H1 (cell line): ENCODE data around the gene FOXA3. TPM values are rescaled to one million over a fixed set of nuclear protein-coding genes. Genes with fewer than 3 reads are reported as not detected.
A peak's percentile ranks its signal among the peaks of the same experiment; 100 is the strongest.

Source experiments
- CTCF ChIA-PET: fragments of 300-600 bp; sonication (Branson Sonifier 250); formaldehyde crosslinking; loops from one replicate; lab custom pipeline; 2021; ENCODE audit not compliant: partially characterized antibody; lab: Charles Lee
- POLR2A ChIA-PET: fragments of 300-600 bp; sonication (Branson Sonifier 250); formaldehyde crosslinking; loops from one replicate; lab custom pipeline; 2021; ENCODE audit warnings: inconsistent platforms; ENCODE audit not compliant: partially characterized antibody; lab: Charles Lee
- DNase-seq, 2 experiments: peaks; one replicate each; pipeline versions ENCODE4 v3.0.0 to v3.0.0-alpha.2; 2010 to 2022; ENCODE audit warnings: low spot score in 2 of 2, low read depth in 1 of 2, mixed read lengths in 1 of 2
- FAIRE-seq: peaks from 2 replicates; lab custom pipeline; 2011; peaks lifted over from hg19 to GRCh38; lab: Jason Lieb, UNC
- H2AFZ ChIP-seq: 2 replicates; pipeline ENCODE4 v1.8.1; 2012; ENCODE audit warnings: low read length, inconsistent platforms
- H2AK5ac ChIP-seq: 2 replicates; pipeline ENCODE4 v1.6.1; 2013; ENCODE audit warnings: low read depth, low read length
- H2BK120ac ChIP-seq: replicated peaks from 2 replicates; pipeline ENCODE3; 2013; ENCODE audit warnings: low read depth, low read length, inconsistent platforms
- H2BK12ac ChIP-seq: 2 replicates; pipeline ENCODE4 v1.6.1; 2013; ENCODE audit warnings: low read depth, low read length
- H2BK15ac ChIP-seq: 2 replicates; pipeline ENCODE4 v1.6.1; 2013; ENCODE audit warnings: low read length
- H2BK20ac ChIP-seq: 2 replicates; pipeline ENCODE4 v1.6.1; 2013; ENCODE audit warnings: low read length
- H2BK5ac ChIP-seq: 2 replicates; pipeline ENCODE4 v1.6.1; 2013; ENCODE audit warnings: low read depth, low read length
- H3K14ac ChIP-seq: 2 replicates; pipeline ENCODE4 v1.6.1; 2013; ENCODE audit warnings: inconsistent platforms; ENCODE audit not compliant: insufficient read length
- H3K18ac ChIP-seq: 2 replicates; pipeline ENCODE4 v1.6.1; 2013; ENCODE audit warnings: low read length; ENCODE audit errors: extremely low read depth
- H3K23ac ChIP-seq: 2 replicates; pipeline ENCODE4 v1.6.1; 2013; ENCODE audit warnings: inconsistent platforms; ENCODE audit not compliant: insufficient read length
- H3K23me2 ChIP-seq: 2 replicates; pipeline ENCODE4 v1.6.1; 2013; ENCODE audit warnings: low read depth, low read length
- H3K27ac ChIP-seq: 2 replicates; pipeline ENCODE4 v1.6.1; 2011; ENCODE audit warnings: low read depth, low read length, inconsistent platforms
- H3K27me3 ChIP-seq, 4 experiments: replicated peaks in 1 of 4; 1 replicate in 1 of 4; 2 replicates in 3 of 4; pipeline versions ENCODE4 v1.6.1 to v1.8.1; 2011 to 2013; ENCODE audit warnings: low read length in 3 of 4, mild to moderate bottlenecking in 3 of 4, inconsistent platforms in 2 of 4, mixed read lengths in 2 of 4, moderate library complexity in 1 of 4; ENCODE audit not compliant: control insufficient read depth in 3 of 4, insufficient read depth in 3 of 4; ENCODE audit errors: extremely low read depth in 1 of 4
- H3K36me3 ChIP-seq, 4 experiments: 2 replicates each; pipeline versions ENCODE4 v1.6.1 to v1.8.1; 2011 to 2013; ENCODE audit warnings: mild to moderate bottlenecking in 4 of 4, low read length in 3 of 4, moderate library complexity in 2 of 4, control low read depth in 1 of 4, inconsistent platforms in 1 of 4; ENCODE audit not compliant: insufficient read depth in 4 of 4, control insufficient read depth in 2 of 4
- H3K4ac ChIP-seq: replicated peaks from 2 replicates; pipeline ENCODE3; 2013; ENCODE audit warnings: low read length, low read depth, mixed read lengths, inconsistent platforms; ENCODE audit not compliant: insufficient read length
- H3K4me1 ChIP-seq, 4 experiments: replicated peaks in 1 of 4; 1 replicate in 1 of 4; 2 replicates in 3 of 4; pipeline versions ENCODE4 v1.6.1 to v1.8.1; 2011 to 2013; ENCODE audit warnings: low read length in 3 of 4, inconsistent platforms in 2 of 4, mixed read lengths in 1 of 4; ENCODE audit not compliant: insufficient read depth in 4 of 4, control insufficient read depth in 3 of 4
- H3K4me2 ChIP-seq, 2 experiments: 2 replicates each; pipeline versions ENCODE4 v1.6.1 to v1.8.1; 2011 to 2013; ENCODE audit warnings: low read depth in 2 of 2, low read length in 2 of 2, control low read depth in 1 of 2, inconsistent platforms in 1 of 2, mild to moderate bottlenecking in 1 of 2; ENCODE audit not compliant: insufficient read depth in 1 of 2
- H3K4me3 ChIP-seq, 4 experiments: fragments of 200-600, 300-600 bp in 1 of 4; sonication (generic), shearing (Covaris generic), sonication (Bioruptor Twin) in 1 of 4; 2 replicates each; pipeline versions ENCODE4 v1.5.1 to v1.8.1; 2011 to 2016; ENCODE audit warnings: low read length in 4 of 4, low read depth in 3 of 4, control low read depth in 2 of 4, inconsistent platforms in 2 of 4, mild to moderate bottlenecking in 2 of 4, mixed read lengths in 1 of 4, moderate library complexity in 1 of 4; ENCODE audit not compliant: insufficient read depth in 2 of 4; ENCODE audit errors: extremely low read depth in 1 of 4
- H3K56ac ChIP-seq: replicated peaks from 2 replicates; pipeline ENCODE3; 2013; ENCODE audit warnings: low read depth, mild to moderate bottlenecking, mixed read lengths, low read length, inconsistent platforms; ENCODE audit not compliant: insufficient read length
- H3K79me1 ChIP-seq: 2 replicates; pipeline ENCODE4 v1.6.1; 2013; ENCODE audit warnings: low read depth, low read length, control low read depth
- H3K79me2 ChIP-seq, 2 experiments: 2 replicates each; pipeline versions ENCODE4 v1.6.1 to v1.8.1; 2012 to 2013; ENCODE audit warnings: low read length in 2 of 2, mild to moderate bottlenecking in 2 of 2, inconsistent platforms in 1 of 2; ENCODE audit not compliant: insufficient read depth in 2 of 2, control insufficient read depth in 1 of 2
- H3K9ac ChIP-seq, 4 experiments: replicated peaks in 1 of 4; 1 replicate in 1 of 4; 2 replicates in 3 of 4; pipeline versions ENCODE4 v1.6.1 to v1.8.1; 2011 to 2013; ENCODE audit warnings: low read depth in 3 of 4, low read length in 3 of 4, control low read depth in 2 of 4, mild to moderate bottlenecking in 2 of 4, moderate library complexity in 2 of 4, inconsistent platforms in 1 of 4; ENCODE audit errors: extremely low read depth in 1 of 4
- H3K9me3 ChIP-seq, 2 experiments: 2 replicates each; pipeline versions ENCODE4 v1.6.1 to v1.8.1; 2012 to 2013; ENCODE audit warnings: mild to moderate bottlenecking in 2 of 2, moderate library complexity in 2 of 2, control low read depth in 1 of 2, inconsistent platforms in 1 of 2, low read depth in 1 of 2, low read length in 1 of 2, mixed read lengths in 1 of 2; ENCODE audit not compliant: insufficient read depth in 2 of 2
- H4K20me1 ChIP-seq, 2 experiments: replicated peaks in 1 of 2; 2 replicates each; pipeline versions ENCODE3 to v1.8.1; 2011 to 2013; ENCODE audit warnings: inconsistent platforms in 2 of 2, low read length in 2 of 2, mild to moderate bottlenecking in 1 of 2; ENCODE audit not compliant: insufficient read depth in 2 of 2, control insufficient read depth in 1 of 2
- H4K5ac ChIP-seq: 2 replicates; pipeline ENCODE4 v1.6.1; 2013; ENCODE audit warnings: low read length, low read depth, mixed read lengths, inconsistent platforms; ENCODE audit not compliant: insufficient read length
- H4K8ac ChIP-seq: 2 replicates; pipeline ENCODE4 v1.8.0; 2013; ENCODE audit warnings: mild to moderate bottlenecking, moderate library complexity, low read length, inconsistent platforms; ENCODE audit not compliant: insufficient read depth; ENCODE audit errors: extremely low read depth
- H4K91ac ChIP-seq: replicated peaks from 2 replicates; pipeline ENCODE3; 2013; ENCODE audit warnings: low read length, mixed read lengths, inconsistent platforms; ENCODE audit not compliant: insufficient read length
- KDM1A ChIP-seq: fragments of 200-600, 300-600 bp; sonication (generic); IDR thresholded peaks from 2 replicates; pipeline ENCODE4 v1.7.1; 2016; ENCODE audit warnings: mild to moderate bottlenecking, low read length, borderline replicate concordance
- SIX5 ChIP-seq: IDR thresholded peaks from 2 replicates; pipeline ENCODE4 v1.6.1; 2011; ENCODE audit warnings: mild to moderate bottlenecking, low read depth, low read length
- SP4 ChIP-seq: IDR thresholded peaks from 2 replicates; pipeline ENCODE4 v1.6.1; 2012; ENCODE audit warnings: low read length, inconsistent platforms
- WGBS, 2 experiments: shearing (Covaris generic) in 1 of 2; methylation state at CpG; one replicate each; pipeline versions ENCODE4 v1.1.6 to v1.1.7; 2013 to 2015; ENCODE audit warnings: low lambda C conversion rate in 2 of 2, mixed read lengths in 2 of 2, inconsistent platforms in 1 of 2, low coverage in 1 of 2, missing lambda C conversion rate in 1 of 2; ENCODE audit not compliant: insufficient replicate concordance in 2 of 2, insufficient coverage in 1 of 2, insufficient read length in 1 of 2; ENCODE audit errors: extremely low coverage in 1 of 2, missing lambda C conversion rate in 1 of 2; 5-methylcytosine and 5-hydroxymethylcytosine counted together
- polyA plus RNA-seq, 7 experiments: library from polyadenylated mRNA; depleted of rRNA in 3 of 7; stranded (reverse) in 5 of 7; unstranded in 2 of 7; fragments of >200 nt in 5 of 7; fragments of 200-250 nt in 2 of 7; gene quantifications; 1 replicate in 5 of 7; 2 replicates in 1 of 7; 4 replicates in 1 of 7; pipeline versions ENCODE4 v1.2.1 to v1.2.3, GENCODE V29; 2011 to 2013; ENCODE audit warnings: missing spikeins in 2 of 7, mixed read lengths in 2 of 7
- total RNA-seq: library from RNA; stranded (reverse); fragmentation: NEBNext Ultra II Directional; extraction: Animal tissue kit (Norgen Biotek cat#: 25700); gene quantifications from 2 replicates; pipeline ENCODE4 v1.2.1, GENCODE V29; 2021

FOXA3 gene
- total and polyA plus RNA-seq, 2 of the 8 experiments (the other 6 are each of a cell fraction or from before 2014, with no cell fraction given), result 20.2 to 49.1 TPM

GRCh38 chr19:45899919-45900589, 35.9 kb downstream of the FOXA3 start:
- 91 to 100% methylated on average over 1 to 4 of the region's 4 CpGs for WGBS, 2 experiments
- Histone ChIP-seq H4K91ac (no peak overlapping the region), H4K20me1 (peaks cover 2 to 10% of the 10 kb centered on the region in 2 experiments), H2BK12ac (no peak overlapping the region), H3K79me1 (peaks cover 3% of the 10 kb centered on the region; the same call in 1 of the 2 replicates), H3K4me2 (peak overlapping the region in 1 of 2 experiments; percentile 95; a peak in 1 of 4 replicates), H3K4ac (no peak overlapping the region), H3K23me2 (peaks cover 22% of the 10 kb centered on the region; the same call in 1 of the 2 replicates), H3K36me3 (peaks cover 0 to 8% (median 2%) of the 10 kb centered on the region in 4 experiments; a peak in 3 of 8 replicates), H3K79me2 (no peaks in the 10 kb centered on the region), H4K5ac (no peak overlapping the region), H2BK5ac (no peak overlapping the region), H3K4me3 (no peak overlapping the region), H3K23ac (no peak overlapping the region), H3K4me1 (peaks cover 0 to 2% (median under 1%) of the 10 kb centered on the region in 4 experiments; a peak in 3 of 7 replicates), H2BK120ac (no peak overlapping the region), H3K9me3 (no peaks in the 10 kb centered on the region), H4K8ac (no peak overlapping the region), H3K14ac (no peak overlapping the region), H3K27ac (no peak overlapping the region), H2AK5ac (no peak overlapping the region), H2BK20ac (no peak overlapping the region), H3K9ac (no peak overlapping the region), H3K18ac (no peak overlapping the region), H2AFZ (no peak overlapping the region), H3K56ac (no peak overlapping the region), H2BK15ac (no peak overlapping the region), H3K27me3 (peaks cover 0 to 16% (median 11%) of the 10 kb centered on the region in 4 experiments; a peak in 6 of 7 replicates)
- DNase-seq (no peak), FAIRE-seq (no peak)
- CTCF ChIA-PET, result interaction anchor here (1.5 to 3.2 kb wide), 2 partner anchors 83 to 105 kb away, joined by 3 to 9 read pairs; no protein-coding TSS in a partner anchor
- TF ChIP-seq SIX5, result no peak
- TF ChIP-seq SP4, result no peak
- TF ChIP-seq KDM1A, result peak; percentile 83
- POLR2A ChIA-PET, result interaction anchor here (0.8 to 1.6 kb wide), 2 partner anchors 12 to 15 kb away, joined by 4 to 5 read pairs; no protein-coding TSS in a partner anchor
